NCI-H446 (cell line): Measurements from ENCODE around the gene GPS1.

Experiments used
- DNase-seq, 2 experiments: peaks; one replicate each; lab custom pipeline; 2025; lab: John Stamatoyannopoulos, UW

Gene GPS1

DNA sequence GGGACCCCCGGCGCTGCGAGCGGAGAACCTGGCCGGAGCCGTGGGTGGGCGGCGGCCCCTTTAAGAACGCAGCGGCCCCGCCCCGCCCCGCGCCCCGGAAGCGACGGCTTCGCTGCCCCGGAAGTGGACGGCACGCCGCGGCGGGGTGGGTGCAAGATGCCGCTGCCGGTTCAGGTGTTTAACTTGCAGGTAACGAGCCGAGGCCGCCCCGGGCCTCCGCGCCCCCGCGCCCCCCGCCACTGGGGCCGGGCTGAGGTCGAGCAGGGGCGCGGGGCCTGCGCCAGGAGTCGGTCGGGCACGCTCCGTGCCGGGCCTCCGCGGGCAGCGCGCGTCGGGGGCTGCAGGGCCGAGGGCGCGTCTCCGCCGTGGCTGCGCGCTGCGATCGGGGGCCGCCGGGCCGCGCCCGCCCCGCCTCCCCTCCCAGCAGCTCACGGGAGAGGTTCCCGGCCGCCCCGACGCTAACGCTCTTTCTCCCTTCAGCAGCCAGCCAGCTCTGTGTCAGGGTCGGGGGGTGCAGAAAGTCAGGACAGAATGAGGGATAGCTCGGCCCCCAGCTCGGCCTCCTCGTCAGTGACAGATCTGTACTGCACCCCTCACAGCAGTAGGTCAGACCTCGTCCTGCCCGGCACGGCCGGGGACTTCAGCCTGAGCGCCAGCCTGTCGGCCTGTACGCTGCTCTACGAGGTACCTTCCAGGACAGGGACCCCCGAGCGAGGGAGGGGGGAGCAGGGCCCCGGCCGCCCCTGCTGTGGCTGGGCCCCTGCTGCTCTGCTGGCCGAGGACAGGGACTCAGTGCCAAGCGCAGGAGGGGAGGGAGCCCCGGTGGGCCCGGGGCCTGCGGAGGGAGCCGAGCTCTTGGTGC is at the start of gene GPS1, which contains the start of gene RFNG:
Gene GPS1, plus strand, starts transcription at position 123 of the 862 bp plus-strand sequence. Its CDS starts 34 bp downstream, at position 157.
Gene RFNG, minus strand, starts transcription at position 36 of the 862 bp plus-strand sequence. CDS start 45 bp downstream, outside the sequence.
- DNase-seq: peak in 1 of 2 experiments; percentile 68

- DNase-seq: no peak
Measured at GRCh38 chr17:82003411-82004381, 48.0 kb upstream of the GPS1 start.

- DNase-seq: no peak
Measured at GRCh38 chr17:82004517-82005455, 46.9 kb upstream of the GPS1 start.

DNA sequence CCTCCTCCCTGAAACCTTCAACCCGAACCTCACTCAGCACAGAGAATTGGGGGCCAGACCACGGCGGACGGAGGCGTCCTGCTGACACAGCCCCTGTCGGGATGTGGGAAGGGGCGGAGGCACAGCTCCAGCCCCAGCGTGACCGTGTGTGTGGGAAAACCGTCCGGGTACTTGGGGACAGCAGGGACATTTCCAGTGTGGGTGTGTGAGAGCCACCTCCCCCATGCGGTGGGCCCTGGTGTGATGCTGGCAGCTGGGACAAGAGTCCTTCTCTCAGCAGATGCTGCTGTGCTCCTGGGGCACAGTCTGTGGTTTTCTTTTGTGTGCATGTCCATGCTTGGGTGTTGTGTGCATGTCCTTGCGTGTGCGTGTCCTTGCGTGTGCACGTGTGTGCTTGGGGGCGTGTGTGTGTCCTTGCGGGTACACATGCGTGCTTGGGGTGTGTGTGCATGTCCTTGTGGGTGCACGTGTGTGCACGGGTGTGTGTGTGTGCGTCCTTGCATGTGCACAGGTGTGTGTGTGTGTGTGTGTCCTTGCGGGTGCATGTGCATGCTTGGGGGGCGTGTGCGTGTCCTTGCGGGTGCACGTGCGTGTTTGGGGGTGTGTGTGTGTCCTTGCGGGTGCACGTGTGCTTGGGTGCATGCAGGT is 45.9 kb upstream of the GPS1 start:
- DNase-seq: no peak

DNA sequence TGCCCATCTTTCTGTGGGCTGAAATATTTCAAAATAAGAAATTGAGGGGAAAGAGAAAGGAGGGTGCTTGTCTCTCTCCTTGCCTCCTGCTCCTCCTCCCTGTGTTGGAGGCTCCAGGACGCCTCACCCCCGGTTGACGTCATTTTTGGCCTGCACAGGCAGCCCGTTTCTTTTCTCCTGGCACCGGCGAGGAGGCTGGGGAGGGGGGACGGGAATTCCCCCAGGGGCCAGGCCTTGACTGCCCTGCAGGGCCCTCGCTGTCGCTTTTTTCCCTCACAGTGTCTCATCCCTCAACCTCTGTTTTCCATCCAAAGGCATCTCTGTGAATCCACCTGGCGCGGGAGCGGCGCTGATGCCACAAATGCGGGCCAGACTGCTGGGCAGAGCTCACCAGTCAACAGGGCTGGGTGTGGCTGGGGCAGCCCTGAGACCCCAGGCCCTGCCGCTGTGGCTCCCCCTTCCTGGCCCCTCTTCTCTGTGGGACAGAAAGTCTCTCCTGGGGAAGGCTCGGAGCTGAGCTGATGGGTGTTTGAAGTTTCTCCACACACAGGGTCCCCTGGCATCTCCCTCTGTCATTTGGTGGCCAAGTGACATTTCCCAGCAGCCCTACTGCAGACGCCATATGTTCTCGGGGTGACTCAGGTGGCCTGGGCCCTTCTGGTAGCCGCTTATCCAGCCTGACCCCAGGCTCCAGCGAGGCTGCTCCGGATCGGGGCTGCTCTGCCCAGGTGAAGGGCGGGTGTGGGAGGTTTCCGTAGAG is 45.0 kb upstream of the GPS1 start:
- DNase-seq: peak in 1 of 2 experiments; percentile 49

DNA sequence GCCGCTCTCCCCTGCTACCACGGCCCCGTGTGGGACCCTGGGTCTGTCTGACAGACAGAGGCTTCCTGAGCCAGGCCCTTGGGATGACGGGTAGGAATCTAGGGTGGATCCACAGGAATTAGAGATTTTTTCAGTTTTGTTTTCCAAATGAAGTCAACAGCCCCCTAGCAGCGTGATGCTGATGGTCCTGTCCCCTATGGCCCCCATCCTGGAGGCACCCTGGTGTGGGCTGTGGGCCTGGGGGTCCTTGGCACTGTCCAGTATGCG is 44.5 kb upstream of the GPS1 start:
- no peak for DNase-seq

DNA sequence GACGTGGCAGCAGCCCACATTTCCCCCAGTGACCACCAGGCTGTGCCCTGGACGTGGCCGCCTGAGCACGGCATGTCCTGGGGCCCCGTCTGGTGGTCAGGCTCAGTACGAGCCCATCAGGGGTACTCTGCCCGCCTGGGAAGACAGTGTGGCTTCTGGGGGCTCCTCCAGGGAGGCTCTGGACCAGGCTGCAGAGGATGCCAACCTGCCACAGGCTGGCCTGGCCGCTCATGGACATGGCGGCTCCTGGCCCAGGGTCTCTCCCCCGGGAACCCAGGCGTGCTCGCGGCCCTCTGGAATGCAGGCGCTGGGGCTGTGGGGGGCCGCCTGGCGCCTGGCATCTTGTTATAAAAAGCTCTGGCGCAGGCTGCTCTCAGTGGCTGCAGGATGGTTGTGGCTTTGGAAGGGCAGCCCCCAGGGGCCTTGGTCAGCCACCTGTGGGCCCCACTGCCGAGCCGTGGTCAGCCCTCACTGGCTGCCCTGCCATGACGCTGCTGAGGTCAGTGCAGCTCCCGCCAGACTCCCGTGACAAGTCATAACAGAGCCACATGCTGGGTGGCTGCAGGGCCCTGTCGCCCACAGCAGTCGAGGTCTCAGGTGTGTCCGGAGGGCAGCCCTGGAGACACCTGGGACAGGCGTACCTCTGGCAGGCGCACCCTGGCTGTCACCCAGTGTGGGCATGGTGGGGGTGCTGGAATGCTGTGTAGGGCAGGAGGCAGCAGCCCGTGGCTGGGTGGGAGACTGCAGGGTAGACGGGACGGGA is 44.0 kb upstream of the GPS1 start:
- no peak for DNase-seq

DNA sequence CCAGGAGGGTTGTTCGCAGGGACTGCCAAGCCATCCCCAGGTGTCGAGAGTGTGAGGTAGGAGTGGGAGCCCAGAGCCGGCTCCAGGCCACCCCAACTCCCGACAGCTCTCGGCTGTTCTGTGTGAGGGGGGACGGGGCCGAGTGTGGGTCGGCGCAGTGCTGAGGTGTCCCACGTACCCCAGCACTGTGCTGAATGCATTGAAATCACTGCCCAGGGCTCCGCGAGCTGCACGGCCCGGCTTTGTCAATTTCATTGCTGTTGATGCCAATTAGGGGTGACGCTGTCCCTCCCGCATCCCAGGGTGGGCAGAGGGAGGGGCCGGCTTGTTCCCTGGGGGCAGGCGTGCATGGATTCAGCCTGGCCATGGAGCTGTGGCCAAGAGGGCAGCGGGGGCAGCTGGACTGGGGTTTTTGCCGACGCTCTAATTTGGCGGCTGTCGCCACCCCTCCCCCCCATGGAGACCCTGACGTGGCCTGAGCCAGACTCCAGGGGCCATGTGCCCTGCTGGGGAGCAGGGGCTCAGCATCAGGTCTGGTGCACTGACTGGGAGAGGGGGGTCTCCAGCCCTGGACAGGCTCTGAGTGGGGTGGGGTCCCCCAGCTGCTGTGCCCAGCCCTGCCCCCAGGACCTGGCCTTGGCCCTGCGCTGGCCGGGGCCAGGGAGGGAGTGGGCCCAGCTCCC is 43.3 kb upstream of the GPS1 start:
- no peak for DNase-seq

GRCh38 chr17:82008941-82009405 is 42.7 kb upstream of the GPS1 start:
- no peak for DNase-seq

GRCh38 chr17:82009413-82009812 is 42.3 kb upstream of the GPS1 start:
- no peak for DNase-seq

DNA sequence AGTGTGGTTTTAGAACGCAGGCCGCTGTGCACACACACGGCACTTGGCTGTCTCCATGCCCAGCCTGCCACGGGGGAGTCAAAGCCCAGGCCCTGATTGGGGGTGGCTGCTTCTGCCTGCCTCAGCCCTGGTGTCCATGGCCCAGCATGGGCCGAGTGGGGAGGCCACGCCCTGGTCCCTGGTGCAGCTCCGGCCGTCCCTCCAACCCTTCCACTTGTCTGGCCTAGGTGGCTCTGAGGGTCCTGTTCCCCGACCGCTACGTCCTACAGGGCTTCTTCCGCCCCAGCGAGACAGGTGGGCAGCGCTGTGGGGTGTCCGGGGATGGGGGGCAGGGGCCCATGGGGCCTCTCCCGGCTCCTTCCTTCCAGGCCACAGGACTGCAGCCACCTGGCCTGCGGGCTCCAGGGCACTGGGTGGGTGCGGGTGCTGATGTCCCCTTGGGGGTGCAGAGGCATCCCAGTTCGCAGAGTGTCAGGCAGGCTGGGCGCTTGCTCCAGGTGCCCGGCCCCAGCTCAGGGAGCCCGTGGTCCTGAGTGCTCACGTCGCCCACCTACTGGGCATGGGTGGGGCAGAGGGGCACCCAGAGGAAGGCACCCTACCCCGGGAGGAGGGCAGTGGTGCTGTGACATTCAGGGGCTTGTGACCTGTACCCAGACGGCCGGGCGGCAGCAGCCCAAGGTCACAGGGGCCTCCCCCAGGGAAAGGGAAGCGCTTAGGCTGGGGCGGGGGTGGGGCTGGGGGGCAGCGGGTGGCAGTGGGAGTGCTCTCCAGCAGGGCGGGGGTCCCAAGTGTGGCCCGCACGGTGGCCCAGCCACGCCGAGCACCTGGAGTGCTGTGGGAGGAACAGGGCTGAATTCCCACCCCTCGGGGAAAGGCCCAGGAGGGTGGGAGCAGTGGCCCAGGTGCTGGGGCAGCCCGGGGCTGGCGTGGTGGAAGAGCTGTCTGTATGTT is 40.8 kb upstream of the GPS1 start:
- no peak for DNase-seq

DNA sequence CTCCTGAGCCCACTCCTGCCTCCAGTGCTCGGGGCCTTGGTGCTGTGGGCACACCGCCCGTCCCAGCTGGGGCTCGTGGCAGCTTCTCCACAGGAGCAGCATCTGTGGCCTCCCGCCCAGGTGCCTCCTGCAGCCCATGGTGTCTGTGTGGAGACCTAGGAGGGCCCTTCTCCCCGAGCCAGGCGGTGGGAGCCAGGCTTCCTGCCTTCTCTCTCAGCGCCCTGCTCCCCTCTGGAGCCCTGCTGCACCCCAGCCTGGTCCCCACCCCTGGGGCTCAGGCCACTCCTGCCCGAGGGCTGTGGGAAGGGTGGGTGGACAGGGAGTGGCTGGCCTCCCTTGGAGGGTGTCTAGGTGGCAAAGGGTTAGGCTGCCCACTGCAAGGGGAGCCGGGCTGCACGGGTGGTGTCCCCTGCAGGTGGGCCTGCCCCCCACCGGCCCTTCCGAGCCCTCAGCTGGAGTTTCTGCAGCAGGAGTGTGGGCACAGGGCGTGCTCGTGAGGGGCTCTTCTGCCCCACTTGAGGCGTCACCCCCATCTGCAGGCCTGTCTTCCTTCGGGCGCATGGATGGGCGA is 40.0 kb upstream of the GPS1 start:
- no peak for DNase-seq

- no peak for DNase-seq
Measured at GRCh38 chr17:82012261-82012639, 39.4 kb upstream of the GPS1 start.

- no peak for DNase-seq
Measured at GRCh38 chr17:82012640-82013295, 38.9 kb upstream of the GPS1 start.

GRCh38 chr17:82013341-82013740 is 38.4 kb upstream of the GPS1 start:
- DNase-seq: no peak

DNA sequence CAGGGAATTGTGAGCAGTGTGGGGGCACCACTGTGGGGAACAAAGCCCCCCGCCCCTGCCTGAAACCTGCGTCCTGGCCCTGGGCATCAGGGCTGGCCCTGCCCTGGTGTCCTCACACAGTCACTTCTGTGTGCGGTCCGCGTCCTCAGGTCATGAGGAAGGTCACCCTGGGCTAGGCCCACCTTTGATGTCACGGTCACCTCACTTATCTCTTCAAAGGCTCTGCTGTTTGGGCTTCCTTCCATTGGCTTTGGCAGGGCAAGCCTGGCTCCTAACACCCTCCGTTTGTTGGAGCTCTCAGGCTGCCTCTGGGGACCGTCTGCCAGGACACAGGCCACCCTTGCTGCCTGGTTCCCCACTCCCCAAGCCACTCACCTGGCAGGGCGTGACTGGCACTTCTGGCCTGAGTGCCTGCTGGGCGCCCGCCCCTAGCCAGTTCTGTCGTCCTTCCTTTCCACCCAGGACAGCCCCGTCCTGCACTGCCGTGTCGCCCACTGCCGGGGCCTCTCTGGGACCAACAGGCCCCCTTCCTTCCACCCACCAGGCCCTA is 37.9 kb upstream of the GPS1 start:
- no peak for DNase-seq

DNA sequence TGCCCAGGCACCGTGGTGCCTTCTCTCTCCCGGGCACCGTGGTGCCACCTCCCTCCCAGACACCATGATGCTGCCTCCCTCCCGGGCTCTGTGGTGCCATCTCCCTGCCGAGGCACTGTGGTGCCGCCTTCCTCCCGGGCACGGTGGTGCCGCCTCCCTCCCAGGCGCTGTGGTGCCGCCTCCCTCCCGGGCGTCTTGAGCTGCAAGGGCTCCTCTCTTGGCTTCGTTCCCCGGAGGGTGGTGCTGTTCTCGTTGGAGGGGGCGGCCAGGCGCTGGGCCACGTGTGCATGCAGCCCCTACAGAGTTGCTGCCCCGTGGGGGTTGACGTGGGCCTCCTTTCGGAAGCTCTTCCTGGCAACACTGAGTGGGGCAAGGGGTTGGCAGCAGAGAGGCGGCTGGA is 37.3 kb upstream of the GPS1 start:
- DNase-seq: no peak
